HG02571 (cell line): ENCODE results near the gene TMEM63B.
"Not testable (repeated sequence)": the region's sequence is repeated elsewhere in the genome, so short reads cannot be mapped to it uniquely, and the experiment has no call there.

Source experiments
- ATAC-seq: cut with Tn5 transposase; IDR thresholded peaks from one replicate; pipeline ENCODE4 v1.9.1; 2021; ENCODE audit warnings: mild to moderate bottlenecking, moderate library complexity; ENCODE audit not compliant: unreplicated experiment

Gene TMEM63B

DNA sequence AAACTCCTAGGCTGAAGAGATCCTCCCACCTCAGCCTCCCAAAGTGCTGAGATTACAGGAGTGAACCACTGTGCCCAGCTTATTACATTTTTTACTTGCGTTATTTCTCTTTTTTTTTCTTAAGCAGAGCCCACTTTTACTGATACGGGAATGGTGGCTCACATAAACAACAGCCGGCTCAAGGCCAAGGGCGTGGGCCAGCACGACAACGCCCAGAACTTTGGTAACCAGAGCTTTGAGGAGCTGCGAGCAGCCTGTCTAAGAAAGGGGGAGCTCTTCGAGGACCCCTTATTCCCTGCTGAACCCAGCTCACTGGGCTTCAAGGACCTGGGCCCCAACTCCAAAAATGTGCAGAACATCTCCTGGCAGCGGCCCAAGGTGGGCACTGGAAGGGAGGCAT, 41.8 kb downstream of the TMEM63B start:
- no peak for ATAC-seq

DNA sequence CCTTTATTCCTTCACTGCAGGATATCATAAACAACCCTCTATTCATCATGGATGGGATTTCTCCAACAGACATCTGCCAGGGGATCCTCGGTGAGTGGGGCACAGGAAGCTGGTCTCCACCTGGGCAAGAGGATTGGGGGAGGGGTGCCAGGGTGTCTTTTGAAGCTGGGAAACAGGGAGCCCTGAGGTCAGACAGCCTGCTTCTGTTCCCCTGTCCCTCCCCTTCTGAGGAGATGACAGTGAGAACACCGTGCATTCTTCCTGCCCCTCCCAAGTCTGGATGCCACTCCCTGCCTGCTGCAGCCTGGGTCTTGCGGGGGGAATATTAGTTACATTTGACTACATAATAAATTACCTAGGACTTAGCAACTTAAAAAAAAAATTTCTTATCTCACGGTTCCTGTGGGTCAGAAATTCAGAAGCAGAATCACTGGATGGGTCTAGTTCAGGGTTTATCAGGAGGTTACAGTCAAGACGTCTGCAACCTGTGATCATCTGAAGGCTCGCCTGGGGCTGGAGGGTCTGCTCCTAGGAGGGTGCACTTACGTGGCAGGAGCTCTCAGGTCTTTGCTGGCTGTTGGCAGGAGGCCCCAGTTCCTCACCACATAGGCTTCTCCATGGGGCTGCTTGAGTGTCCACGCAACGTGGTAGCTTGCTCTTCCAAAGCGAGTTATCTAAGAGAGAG, 42.7 kb downstream of the TMEM63B start:
- ATAC-seq = no peak

DNA sequence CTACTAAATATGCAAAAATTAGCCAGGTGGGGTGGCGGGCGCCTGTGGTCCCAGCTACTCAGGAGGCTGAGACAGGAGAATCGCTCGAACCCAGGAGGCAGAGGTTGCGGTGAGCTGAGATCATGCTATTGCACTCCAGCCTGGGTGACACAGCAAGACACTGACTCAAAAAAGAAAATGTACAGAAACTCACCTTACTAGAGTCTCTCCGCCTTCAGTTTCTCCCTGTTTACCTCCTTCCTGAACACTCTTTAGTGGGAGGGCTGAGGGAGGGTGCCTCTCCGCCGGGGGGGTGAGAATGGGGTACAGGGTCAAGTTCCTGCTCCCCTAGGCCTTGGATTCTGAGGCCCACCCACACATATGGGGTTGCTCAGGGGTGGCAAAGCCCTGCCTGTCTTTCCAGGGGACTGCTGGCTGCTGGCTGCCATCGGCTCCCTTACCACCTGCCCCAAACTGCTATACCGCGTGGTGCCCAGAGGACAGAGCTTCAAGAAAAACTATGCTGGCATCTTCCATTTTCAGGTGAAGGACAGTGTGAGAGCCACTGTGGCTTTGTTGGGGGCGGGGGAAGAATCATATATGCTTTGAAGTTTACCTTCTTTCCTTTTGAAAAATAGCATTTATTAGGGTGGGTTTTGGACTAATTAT, 44.7 kb downstream of the TMEM63B start:
- no peak for ATAC-seq

DNA sequence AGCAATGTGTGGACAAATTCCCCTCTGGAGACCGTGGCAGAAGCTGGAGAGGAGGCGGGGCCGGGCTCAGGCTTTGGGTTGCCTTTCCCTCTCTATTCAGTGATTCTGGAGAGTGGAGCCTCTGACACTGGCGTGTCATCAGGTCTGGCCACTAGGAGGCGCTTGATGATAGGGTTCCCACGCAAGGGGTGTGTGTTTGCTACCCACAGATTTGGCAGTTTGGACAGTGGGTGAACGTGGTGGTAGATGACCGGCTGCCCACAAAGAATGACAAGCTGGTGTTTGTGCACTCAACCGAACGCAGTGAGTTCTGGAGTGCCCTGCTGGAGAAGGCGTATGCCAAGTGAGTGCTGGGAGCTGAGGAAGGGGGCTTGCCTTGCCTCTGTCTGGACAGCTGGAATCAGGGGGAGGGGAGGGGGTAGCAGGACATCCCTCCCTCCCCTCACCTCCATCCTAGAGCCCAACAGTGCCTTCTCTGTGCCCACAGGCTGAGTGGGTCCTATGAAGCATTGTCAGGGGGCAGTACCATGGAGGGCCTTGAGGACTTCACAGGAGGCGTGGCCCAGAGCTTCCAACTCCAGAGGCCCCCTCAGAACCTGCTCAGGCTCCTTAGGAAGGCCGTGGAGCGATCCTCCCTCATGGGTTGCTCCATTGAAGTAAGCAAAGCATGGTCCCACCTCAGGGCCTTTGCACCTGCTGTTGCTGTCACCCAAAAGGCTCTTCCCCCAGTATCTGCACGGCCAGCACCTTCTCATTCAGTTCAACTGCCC, 45.6 kb downstream of the TMEM63B start:
- ATAC-seq = peak; percentile 62

DNA sequence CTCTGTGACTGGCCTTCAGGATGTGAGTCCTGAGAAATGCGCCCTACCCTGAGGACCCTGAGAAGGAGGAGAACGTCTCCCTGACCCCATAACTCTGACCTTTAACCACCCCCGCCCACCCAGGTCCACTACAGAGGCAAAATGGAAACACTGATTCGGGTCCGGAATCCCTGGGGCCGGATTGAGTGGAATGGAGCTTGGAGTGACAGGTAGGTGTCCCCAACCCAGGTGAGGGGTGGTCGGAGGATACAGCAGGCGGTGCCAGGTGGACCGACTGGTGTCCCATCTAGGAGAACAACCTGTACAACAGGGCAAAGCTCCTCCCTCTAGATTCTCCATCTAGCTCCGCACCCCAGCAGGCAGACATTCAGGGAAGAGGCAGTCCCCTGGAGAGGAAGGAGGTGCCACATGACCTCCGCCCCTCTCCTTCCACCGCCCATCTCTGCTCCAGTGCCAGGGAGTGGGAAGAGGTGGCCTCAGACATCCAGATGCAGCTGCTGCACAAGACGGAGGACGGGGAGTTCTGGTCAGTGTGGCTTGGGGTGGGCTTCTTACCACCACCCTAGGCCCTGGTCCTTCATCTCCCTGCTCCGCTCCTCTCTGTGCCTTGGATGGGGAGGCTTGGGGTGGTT, 48.9 kb downstream of the TMEM63B start:
- ATAC-seq = no peak

DNA sequence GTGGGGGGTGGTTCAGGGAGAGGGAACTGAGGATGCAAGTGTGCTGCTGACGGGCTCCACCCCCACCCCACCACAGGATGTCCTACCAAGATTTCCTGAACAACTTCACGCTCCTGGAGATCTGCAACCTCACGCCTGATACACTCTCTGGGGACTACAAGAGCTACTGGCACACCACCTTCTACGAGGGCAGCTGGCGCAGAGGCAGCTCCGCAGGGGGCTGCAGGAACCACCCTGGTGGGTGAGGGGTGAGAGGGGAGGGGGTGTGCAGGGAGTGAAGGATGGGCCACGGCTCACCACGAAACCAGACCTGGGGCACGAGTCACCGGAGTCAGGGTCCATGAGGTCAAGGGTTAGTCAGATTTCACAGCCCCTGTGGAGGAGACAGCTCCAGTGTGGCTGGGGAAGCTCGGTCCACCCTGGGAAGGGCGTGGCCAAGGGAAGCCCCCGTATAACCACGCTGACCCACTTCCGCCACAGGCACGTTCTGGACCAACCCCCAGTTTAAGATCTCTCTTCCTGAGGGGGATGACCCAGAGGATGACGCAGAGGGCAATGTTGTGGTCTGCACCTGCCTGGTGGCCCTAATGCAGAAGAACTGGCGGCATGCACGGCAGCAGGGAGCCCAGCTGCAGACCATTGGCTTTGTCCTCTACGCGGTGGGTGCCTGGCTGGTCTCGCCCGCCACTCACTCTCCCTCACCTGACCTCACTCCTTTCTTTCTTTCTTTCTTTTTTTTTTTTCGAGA, 49.6 kb downstream of the TMEM63B start:
- no peak for ATAC-seq

DNA sequence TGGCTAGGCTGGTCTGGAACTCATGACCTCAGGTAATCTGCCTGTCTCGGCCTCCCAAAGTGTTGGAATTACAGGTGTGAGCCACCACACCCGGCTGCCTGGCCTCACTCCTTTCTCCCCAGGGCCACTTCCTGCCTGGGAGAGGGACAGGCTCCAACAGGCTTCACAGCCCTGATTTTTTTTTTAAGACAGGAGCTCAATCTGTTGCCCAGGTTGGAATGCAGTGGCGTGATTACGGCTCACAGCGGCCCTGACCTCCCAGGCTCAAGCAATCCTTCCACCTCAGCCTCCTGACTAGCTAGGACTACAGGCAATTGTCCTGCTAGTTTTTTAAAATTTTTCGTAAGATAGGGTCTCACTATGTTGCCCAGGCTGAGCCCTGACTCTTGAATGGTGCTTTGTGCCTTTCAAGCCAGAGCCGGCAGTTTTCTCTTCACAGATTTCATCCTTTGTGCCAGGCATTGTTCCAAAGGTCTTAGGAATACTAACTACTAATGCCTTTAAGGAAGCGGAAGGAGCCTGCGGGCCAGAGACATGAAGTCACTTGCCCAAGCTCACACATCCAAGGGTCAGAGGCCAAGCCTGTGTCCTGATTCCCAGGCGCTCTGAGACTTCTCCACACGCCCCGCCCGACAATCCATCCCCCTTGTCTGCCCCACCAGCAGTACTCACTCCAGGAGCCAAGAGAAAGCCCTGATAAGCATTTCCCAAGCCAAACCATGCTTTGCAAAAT, 50.5 kb downstream of the TMEM63B start:
- ATAC-seq = no peak

DNA sequence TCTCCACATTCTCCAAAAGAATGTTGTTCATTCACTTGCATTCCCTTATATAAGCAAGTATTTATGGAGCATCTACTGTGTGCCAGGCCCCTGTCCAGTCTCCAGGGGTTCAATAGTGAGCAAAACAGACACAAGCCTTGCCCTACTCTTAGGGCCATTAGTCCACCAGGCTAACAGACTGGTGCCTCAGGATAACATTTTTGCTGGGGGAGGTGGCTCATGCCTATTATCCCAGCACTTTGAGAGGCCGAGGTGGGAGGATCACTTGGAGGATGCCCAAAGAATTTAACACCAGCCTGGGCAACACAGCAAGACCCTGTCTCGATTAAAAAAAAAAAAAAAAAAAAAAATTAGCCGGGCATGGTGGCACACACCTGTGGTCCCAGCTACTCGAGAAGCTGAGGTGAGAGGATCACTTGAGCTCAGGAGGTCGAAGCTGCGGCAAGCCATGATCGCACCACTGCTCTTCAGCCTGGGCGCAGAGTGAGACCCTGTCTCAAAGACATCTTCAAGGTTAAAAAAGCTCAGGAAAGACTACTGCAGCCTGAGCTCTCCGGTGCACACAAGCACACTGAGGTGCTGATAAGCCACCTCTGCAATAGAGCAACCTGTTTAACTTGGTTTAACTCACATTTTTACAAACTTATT, 51.2 kb downstream of the TMEM63B start:
- ATAC-seq = no peak

DNA sequence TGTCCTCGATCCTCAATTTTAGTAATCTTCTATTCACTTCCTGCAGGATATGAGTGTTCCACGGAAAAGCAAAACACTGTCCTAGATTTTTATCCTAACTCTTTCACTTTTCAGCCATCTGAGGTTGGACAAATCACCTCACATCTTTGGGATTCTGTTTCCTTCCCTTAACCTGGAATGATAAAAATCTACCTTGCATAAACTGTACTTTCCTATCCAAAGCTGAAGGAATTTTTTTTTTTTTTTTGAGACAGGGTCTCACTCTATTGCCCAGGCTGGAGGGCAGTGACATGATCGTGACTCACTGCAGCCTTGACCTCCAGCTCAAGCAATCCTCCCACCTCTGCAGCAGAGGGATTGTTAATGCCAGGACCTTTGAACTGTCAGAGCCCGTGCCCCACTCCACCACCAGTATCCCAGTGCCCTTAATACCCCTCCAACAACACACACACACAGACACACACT, 51.8 kb downstream of the TMEM63B start:
- no peak for ATAC-seq

DNA sequence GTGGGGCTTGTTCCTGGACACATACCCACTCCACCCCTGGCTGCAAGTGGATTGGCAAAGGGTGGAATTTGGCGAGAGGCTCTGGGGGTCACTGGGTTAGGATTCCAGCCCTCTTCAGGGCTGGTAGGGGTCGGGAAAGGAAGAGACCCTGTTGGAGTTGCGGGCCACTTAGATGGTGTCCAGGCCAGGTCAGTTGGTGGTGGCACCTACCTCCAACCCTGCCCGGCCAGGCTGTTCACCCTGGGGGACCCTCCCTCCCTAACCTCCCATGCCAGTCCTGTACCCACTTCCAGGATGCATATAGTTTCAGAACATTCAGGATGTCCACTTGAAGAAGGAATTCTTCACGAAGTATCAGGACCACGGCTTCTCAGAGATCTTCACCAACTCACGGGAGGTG, 52.3 kb downstream of the TMEM63B start:
- no peak for ATAC-seq

DNA sequence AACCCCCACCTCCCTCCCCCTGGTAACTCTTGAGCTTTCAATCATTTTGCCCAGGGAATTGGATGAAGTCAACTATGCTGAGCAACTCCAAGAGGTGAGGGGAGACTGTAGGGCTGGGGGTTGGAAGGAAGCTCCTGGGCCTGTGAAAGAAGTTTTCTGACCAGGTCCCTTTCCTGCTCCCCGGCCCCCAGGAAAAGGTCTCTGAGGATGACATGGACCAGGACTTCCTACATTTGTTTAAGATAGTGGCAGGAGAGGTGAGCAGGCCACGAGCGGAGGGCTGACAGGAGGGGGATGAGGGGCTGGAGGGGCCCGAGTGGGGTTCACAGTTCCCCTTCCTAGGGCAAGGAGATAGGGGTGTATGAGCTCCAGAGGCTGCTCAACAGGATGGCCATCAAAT, 53.1 kb downstream of the TMEM63B start:
- ATAC-seq = no peak

DNA sequence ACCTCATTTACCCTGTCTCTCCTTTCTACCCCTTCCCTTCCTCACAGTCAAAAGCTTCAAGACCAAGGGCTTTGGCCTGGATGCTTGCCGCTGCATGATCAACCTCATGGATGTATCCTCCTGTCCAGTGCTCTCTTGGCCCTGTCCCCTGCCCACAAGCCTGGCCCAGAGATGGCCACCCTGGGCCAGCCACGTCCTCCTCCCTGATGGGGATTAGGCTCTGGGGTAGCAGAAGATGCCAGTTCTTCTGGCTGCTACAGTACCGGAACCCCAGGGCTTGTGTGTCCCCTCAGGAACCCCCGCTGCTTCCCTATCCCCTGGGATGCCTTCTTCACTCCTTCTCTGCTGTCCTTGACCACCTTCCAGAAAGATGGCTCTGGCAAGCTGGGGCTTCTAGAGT, 53.5 kb downstream of the TMEM63B start:
- ATAC-seq = no peak

DNA sequence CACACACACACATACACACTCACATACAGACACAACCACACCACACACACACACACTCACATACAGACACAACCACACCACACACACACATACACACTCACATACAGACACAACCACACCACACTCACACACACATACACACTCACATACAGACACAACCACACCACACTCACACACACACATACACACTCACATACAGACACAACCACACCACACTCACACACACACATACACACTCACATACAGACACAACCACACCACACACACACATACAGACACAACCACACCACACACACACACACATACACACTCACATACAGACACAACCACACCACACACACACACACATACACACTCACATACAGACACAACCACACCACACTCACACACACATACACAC, 54.4 kb downstream of the TMEM63B start:
- not testable (repeated sequence) for ATAC-seq

DNA sequence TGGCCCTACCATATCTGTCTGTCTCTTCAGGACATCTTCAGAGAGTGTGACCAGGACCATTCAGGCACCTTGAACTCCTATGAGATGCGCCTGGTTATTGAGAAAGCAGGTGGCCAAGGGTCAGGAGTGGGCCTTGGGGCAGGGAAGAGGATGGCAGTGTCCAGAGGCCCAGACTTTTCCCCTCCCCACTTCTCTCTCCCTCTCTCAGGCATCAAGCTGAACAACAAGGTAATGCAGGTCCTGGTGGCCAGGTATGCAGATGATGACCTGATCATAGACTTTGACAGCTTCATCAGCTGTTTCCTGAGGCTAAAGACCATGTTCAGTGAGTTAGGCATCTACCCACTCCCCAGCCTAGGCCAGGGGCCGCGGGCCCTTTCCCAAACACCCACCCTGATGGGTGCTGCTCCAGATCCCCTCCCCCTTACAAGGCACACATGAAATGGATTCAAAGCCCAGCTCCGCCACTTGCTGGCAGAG, 55.6 kb downstream of the TMEM63B start:
- no peak for ATAC-seq

DNA sequence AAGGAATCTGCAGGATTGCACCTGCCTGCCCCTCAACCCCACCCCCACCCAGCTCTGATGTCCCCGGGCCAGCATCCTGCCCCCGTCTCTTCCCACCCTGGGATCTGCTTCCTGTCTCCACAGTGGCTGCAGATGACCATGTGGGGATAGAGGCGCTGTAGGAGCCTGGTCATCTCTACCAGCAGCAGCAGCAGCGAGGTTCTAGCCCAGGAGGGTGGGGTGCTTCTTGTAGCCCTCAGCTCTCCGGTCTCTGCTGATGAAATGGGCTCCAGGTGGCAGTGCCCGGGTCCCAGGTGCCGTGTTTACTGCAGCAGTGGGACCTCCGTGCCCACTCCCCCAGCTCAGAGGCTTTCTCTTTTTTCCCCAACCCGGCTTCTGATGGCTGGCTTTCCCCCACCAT, 56.4 kb downstream of the TMEM63B start:
- no peak for ATAC-seq

DNA sequence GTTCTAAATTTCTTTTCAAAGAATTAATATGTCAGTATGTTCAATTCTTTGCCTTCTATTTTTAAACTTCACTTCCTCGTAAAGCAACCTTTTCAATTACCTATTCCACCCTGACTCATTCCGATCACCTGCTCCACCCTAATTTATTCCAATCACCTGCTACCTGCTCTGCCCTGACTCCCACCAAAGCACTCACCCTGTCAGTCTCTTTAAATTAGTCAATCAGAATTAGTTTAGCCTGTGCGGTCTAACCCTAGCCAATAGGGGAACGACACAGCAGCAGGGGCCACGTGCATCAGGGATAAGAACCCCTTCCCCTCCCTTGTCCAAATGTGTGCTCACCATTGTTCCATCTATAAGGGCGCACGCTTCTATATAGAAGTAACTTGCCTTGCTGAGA, 58.0 kb downstream of the TMEM63B start:
- ATAC-seq = not testable (repeated sequence)

DNA sequence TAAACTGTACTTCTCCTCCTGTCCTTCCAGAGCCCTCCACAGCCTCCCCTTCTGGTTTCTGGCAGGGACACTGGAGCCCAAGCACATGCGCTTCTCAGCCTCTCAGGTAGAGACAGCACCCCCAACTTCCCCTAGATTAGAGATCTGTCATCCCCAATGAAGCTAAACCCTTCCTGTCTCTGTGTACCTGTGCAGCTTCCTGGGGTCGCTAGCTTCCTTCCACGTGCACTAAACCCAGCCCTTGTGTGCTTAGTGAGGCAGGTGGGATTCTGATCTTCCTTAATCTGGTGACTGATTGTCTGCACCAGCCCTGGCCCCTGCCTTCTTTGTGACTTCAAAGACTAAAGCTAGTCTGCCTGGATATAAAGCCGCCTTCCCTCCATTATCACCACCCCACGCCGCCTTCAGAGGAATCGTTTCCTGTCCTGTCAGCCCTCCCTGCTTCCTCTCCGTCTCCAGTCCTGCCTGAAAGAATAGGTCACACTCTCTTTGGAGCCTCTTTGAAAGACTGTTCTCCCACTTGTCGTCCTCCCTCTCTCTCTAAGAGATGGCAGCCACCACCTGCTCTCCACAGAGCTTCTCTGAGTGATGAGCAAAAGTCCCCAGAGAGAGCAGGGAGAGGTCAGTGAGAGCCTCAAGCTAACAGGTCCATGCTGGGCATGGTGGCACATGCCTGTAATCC, 58.7 kb downstream of the TMEM63B start:
- ATAC-seq = no peak

DNA sequence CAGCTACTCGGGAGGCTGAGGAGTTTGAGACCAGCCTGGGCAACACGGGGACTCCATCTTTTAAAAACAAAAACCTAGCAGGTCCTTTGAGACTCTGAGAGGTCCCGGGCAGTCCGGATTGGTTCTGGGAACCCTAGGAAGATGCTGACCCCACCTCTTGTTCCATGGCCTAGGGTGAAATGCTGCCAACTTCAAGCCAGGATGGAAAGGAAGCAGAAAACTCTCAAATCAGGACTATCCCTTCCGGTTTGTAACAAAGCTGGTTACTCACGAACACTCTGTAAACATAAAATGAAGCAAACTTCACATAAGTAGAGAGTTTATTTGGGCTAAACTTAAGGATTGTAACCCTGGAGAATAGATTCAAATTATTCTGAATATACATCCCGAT, 59.3 kb downstream of the TMEM63B start:
- ATAC-seq = no peak

DNA sequence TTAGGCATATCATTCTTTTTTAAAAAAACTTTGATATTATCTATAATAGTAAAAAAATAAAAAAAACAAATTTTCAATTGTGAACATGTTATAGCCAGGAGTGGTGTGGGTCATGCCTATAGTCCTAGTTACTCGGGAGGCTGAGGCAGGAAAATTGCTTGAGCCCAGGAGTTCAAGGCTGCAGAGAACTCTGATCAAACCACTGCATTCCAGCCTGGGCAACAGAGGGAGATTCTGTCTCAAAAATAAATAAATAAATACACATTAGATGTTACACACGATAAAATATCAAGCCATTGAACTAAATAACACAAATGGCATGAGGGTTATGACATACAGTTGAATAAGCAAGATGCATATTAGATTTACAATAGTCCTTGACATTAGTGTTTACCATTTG, 61.5 kb downstream of the TMEM63B start:
- no peak for ATAC-seq
